SK-N-SH treated with all-trans-retinoic acid at 6 μM for 48 hours (cell line): ENCODE data around the gene ST3GAL6.

Experiments
- ARNTL ChIP-seq: fragments of 450-650 bp; formaldehyde crosslinking; IDR thresholded peaks from 2 replicates; pipeline ENCODE4 v1.5.0; 2020; ENCODE audit warnings: low read depth, mild to moderate bottlenecking, moderate library complexity, borderline replicate concordance
- ESRRG ChIP-seq: fragments of 250-450 bp; sonication (Bioruptor Pico); IDR thresholded peaks from 2 replicates; pipeline ENCODE4 v1.6.1; 2021; ENCODE audit warnings: mild to moderate bottlenecking
- GLIS3 ChIP-seq: fragments of 250-450 bp; sonication (Bioruptor Pico); IDR thresholded peaks from 2 replicates; pipeline ENCODE4 v1.5.0; 2020; ENCODE audit warnings: mild to moderate bottlenecking, moderate library complexity
- OSR1 ChIP-seq: fragments of 250-450 bp; sonication (Bioruptor Pico); IDR thresholded peaks from 2 replicates; pipeline ENCODE4 v1.8.0; 2022; ENCODE audit warnings: moderate library complexity, mild to moderate bottlenecking, inconsistent platforms
- PATZ1 ChIP-seq: fragments of 250-450 bp; sonication (Bioruptor Pico); IDR thresholded peaks from 2 replicates; pipeline ENCODE4 v1.8.0; 2020; ENCODE audit warnings: mild to moderate bottlenecking, moderate library complexity, borderline replicate concordance
- RARB ChIP-seq: fragments of 250-450 bp; sonication (Bioruptor Pico); IDR thresholded peaks from 2 replicates; pipeline ENCODE4 v1.8.0; 2021; ENCODE audit warnings: mild to moderate bottlenecking, moderate library complexity
- TCF4 ChIP-seq: fragments of 250-450 bp; sonication (Bioruptor Pico); IDR thresholded peaks from 2 replicates; pipeline ENCODE4 v1.8.0; 2021; ENCODE audit warnings: mild to moderate bottlenecking, moderate library complexity, borderline replicate concordance
- ZC3H10 ChIP-seq: fragments of 250-450 bp; sonication (Bioruptor Pico); IDR thresholded peaks from 2 replicates; pipeline ENCODE4 v1.5.1; 2021; ENCODE audit warnings: mild to moderate bottlenecking, moderate library complexity
- ZFP3 ChIP-seq: fragments of 250-450 bp; sonication (Bioruptor Pico); IDR thresholded peaks from 2 replicates; pipeline ENCODE4 v1.5.0; 2020; ENCODE audit warnings: mild to moderate bottlenecking, moderate library complexity
- TF ChIP-seq, protein P1 (sequence below): fragments of 250-450 bp; sonication (Bioruptor Pico); IDR thresholded peaks from 2 replicates; pipeline ENCODE4 v1.5.1; 2021; ENCODE audit warnings: mild to moderate bottlenecking, moderate library complexity
- TF ChIP-seq, protein P2 (sequence below): fragments of 250-450 bp; sonication (Bioruptor Pico); IDR thresholded peaks from 2 replicates; pipeline ENCODE4 v1.5.1; 2020; ENCODE audit warnings: low read depth, mild to moderate bottlenecking, moderate library complexity

DNA sequence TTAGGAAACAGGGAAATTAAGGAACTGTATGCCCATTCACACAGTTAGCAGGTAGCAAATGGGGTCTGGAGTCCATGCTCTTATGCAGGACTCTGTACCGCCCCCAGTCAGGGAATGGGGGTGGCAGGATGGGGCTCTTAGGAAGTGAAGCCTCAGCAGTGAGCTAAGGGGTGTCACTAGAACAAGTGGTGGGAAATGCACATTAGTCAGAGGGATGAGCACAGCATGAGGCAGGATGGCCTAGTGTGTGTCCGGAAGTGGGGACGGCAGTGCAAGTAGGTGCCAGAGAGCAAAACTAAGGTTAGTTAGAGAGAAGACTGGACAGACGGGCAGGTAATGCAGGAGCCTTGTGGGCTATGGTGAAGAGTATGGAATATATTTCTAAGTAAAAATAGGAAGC lies 60.7 kb downstream of the ST3GAL6 start:
- TF ChIP-seq ZC3H10 (CRISPR knock-in tag) (no peak), PATZ1 (CRISPR knock-in tag) (no peak), ESRRG (CRISPR knock-in tag) (no peak), TCF4 (CRISPR knock-in tag) (no peak), ARNTL (no peak), GLIS3 (CRISPR knock-in tag) (no peak), OSR1 (CRISPR knock-in tag) (no peak), ZFP3 (CRISPR knock-in tag) (no peak), RARB (CRISPR knock-in tag) (no peak)
- TF ChIP-seq, protein P1, sequence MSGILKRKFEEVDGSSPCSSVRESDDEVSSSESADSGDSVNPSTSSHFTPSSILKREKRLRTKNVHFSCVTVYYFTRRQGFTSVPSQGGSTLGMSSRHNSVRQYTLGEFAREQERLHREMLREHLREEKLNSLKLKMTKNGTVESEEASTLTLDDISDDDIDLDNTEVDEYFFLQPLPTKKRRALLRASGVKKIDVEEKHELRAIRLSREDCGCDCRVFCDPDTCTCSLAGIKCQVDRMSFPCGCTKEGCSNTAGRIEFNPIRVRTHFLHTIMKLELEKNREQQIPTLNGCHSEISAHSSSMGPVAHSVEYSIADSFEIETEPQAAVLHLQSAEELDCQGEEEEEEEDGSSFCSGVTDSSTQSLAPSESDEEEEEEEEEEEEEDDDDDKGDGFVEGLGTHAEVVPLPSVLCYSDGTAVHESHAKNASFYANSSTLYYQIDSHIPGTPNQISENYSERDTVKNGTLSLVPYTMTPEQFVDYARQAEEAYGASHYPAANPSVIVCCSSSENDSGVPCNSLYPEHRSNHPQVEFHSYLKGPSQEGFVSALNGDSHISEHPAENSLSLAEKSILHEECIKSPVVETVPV (CRISPR knock-in tag), result no peak
- TF ChIP-seq, protein P2, sequence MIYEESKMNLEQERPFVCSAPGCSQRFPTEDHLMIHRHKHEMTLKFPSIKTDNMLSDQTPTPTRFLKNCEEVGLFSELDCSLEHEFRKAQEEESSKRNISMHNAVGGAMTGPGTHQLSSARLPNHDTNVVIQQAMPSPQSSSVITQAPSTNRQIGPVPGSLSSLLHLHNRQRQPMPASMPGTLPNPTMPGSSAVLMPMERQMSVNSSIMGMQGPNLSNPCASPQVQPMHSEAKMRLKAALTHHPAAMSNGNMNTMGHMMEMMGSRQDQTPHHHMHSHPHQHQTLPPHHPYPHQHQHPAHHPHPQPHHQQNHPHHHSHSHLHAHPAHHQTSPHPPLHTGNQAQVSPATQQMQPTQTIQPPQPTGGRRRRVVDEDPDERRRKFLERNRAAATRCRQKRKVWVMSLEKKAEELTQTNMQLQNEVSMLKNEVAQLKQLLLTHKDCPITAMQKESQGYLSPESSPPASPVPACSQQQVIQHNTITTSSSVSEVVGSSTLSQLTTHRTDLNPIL (CRISPR knock-in tag), result no peak
